NB4 (cell line): ENCODE results near the gene LRMDA.

Source experiments
- DNase-seq: peaks from one replicate; pipeline ENCODE4 v3.0.0; 2010; ENCODE audit warnings: low read depth
- H3K4me3 ChIP-seq: one replicate; pipeline ENCODE4 v1.5.1; 2011; ENCODE audit warnings: mild to moderate bottlenecking, low read depth, low read length, moderate library complexity
- MYC ChIP-seq: IDR thresholded peaks from 2 replicates; pipeline ENCODE4 v1.6.1; 2011; ENCODE audit warnings: low read depth, low read length
- POLR2A ChIP-seq: IDR thresholded peaks from 2 replicates; pipeline ENCODE4 v1.6.1; 2011; ENCODE audit warnings: mild to moderate bottlenecking; ENCODE audit not compliant: insufficient read length; ENCODE audit errors: extremely low read depth
- TF ChIP-seq, protein P1 (sequence below): IDR thresholded peaks from one replicate; pipeline ENCODE4 v1.5.1; 2012; ENCODE audit warnings: low read depth, low read length
- TF ChIP-seq, protein P2 (sequence below): IDR thresholded peaks from 2 replicates; pipeline ENCODE4 v1.6.1; 2011; ENCODE audit warnings: low read depth, low read length

LRMDA gene

DNA sequence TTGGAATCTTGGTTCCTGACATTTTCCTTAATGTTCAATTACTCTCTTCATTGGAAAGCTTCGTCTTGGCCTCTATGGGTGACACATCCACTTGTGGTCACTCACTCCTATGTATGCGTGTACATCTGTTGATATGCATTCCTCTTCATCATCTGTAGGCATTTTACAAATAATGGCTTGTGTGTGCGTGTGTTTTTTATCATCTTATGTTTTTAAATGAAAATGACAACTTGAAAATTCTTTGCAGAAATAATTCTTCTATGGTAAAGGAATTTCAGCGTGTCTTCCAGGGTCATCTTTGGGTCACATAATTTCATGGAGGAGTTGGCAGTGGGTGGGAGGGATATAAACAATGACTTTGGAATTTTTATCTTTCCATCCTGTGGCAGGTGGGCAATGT lies 925.1 kb downstream of the LRMDA start:
- no peak overlapping the region for H3K4me3 ChIP-seq
- TF ChIP-seq, protein P1, sequence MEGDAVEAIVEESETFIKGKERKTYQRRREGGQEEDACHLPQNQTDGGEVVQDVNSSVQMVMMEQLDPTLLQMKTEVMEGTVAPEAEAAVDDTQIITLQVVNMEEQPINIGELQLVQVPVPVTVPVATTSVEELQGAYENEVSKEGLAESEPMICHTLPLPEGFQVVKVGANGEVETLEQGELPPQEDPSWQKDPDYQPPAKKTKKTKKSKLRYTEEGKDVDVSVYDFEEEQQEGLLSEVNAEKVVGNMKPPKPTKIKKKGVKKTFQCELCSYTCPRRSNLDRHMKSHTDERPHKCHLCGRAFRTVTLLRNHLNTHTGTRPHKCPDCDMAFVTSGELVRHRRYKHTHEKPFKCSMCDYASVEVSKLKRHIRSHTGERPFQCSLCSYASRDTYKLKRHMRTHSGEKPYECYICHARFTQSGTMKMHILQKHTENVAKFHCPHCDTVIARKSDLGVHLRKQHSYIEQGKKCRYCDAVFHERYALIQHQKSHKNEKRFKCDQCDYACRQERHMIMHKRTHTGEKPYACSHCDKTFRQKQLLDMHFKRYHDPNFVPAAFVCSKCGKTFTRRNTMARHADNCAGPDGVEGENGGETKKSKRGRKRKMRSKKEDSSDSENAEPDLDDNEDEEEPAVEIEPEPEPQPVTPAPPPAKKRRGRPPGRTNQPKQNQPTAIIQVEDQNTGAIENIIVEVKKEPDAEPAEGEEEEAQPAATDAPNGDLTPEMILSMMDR, result no peak
- TF ChIP-seq MYC, result no peak
- no peak for DNase-seq

DNA sequence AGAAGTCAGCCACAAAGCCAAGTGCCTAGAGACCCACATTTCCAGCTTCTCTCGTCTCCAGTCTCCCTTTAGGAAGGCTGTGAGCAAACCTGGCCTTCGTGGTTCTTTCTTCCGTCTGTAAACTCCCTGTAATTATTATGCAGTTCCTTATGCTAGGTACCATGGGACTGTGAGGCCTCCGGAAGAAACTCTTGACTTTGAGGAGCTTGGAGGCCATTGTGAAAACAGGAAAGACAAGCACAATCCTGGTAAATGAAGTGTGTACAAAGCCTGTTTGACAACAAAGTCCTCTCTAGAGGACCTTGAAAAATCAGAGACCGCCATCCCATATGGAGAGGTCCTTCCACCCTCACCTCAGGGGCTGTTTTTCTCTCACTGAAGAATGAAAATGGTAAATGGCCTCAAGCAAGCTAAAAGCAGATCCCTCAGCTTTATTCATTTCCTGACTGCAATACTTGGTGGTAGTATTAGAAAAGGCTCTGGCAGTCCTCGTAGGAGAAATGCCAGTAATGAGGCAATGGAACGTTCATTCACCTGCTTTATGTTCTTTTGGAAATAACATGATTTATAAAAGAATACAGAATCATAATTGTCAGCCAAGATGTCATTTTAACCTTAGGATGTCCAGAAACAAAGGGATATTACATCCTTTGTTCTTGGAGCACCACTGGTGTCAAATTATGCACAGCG lies 926.4 kb downstream of the LRMDA start:
- H3K4me3 ChIP-seq, result no peak overlapping the region
- TF ChIP-seq MYC, result no peak
- TF ChIP-seq, protein P2, sequence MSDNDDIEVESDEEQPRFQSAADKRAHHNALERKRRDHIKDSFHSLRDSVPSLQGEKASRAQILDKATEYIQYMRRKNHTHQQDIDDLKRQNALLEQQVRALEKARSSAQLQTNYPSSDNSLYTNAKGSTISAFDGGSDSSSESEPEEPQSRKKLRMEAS, result no peak
- no peak for DNase-seq

DNA sequence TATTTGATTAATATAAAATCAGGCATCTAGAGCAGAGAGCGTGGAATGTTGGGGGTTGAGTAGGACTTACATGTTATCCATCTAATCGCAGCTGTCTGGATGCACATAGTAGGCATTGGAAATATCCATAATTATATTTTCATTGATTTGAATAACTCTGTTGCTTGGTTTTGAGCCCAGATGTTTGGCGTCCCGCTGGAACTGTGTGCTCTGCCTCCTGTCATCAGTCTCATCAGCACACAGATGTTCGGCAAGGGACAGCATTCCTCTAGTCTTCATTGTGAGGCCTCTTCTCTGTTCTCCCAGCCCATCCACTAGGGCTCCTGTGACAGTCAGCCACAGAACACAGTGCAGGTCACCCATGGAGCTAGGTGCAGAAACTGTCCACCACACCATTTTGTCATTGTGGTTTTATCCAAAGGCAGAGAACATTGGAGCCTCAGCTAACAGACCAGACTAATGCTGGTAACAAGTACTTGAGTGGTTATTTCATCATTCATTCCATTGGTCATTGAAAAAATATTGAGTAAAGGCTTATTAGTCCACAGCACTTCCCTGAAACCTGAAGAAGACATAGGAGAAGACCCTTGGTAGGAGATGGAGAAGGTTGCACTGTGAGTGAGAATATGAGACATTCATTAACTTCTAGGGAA lies 927.4 kb downstream of the LRMDA start:
- H3K4me3 ChIP-seq, result no peak overlapping the region
- no peak for DNase-seq
- no peak for TF ChIP-seq MYC
- TF ChIP-seq POLR2A, result no peak
- TF ChIP-seq, protein P2, result no peak
- TF ChIP-seq, protein P1, result no peak

DNA sequence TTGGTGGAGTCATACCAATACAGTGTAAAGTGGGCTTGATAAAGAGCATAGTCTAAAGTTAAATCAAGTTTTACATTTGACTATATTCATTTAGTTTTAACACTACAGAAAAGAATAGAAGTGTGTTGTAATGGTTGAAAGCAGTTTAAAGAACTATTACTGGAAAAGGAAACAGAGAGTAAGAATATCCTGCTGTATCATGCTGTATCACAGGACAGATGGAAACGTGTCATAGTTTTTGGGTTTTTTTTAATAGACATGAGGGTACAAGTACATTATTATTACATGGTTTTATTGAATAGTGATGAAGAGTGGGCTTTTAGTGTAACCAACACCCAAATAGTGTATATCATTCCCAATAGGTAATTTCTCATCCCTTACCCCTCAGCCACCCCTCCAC lies 944.3 kb downstream of the LRMDA start:
- DNase-seq, result no peak
- TF ChIP-seq, protein P1, result no peak
- TF ChIP-seq, protein P2, result no peak
- no peak for TF ChIP-seq POLR2A
- TF ChIP-seq MYC, result no peak
- no peak overlapping the region for H3K4me3 ChIP-seq

DNA sequence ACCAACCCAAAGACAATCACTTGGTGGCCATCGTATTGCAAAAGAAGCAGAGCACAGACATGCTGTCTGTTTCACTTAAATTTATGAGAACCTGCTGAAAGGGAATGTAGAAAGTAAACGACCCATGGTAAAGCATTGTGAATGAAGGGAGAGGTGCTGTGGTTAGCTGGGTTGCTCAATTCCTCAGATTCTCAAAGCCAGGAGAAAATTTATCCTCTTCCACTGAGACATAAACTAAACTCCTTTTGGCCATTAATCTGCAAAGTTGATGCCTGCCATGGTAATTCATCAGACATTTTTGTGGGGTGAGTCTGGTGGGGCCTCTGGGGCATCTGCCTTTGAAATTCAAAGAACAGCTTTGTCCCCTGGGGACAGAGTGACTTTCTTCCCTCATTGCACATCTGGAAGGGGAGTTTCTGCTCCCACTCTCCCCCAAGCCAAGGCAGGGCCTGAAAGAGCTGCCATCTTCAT lies 951.0 kb downstream of the LRMDA start:
- TF ChIP-seq MYC (no peak), POLR2A (no peak)
- TF ChIP-seq, protein P2, result peak; percentile 26; the same call in 1 of the 2 replicates
- TF ChIP-seq, protein P1, result no peak
- DNase-seq, result peak; percentile 79
- H3K4me3 ChIP-seq, result no peak overlapping the region

- TF ChIP-seq POLR2A (no peak), MYC (no peak)
- TF ChIP-seq, protein P1, result no peak
- TF ChIP-seq, protein P2, result no peak
- DNase-seq, result no peak
- no peak overlapping the region for H3K4me3 ChIP-seq
Observed at GRCh38 chr10:76388321-76389023, 957.0 kb downstream of the LRMDA start.
